ENCODE results near the gene SPN.

SPN gene

GRCh38 chr16:29717113-29717512 is 54.1 kb downstream of the SPN start (continued):
- TF ChIP-seq, protein P1, sequence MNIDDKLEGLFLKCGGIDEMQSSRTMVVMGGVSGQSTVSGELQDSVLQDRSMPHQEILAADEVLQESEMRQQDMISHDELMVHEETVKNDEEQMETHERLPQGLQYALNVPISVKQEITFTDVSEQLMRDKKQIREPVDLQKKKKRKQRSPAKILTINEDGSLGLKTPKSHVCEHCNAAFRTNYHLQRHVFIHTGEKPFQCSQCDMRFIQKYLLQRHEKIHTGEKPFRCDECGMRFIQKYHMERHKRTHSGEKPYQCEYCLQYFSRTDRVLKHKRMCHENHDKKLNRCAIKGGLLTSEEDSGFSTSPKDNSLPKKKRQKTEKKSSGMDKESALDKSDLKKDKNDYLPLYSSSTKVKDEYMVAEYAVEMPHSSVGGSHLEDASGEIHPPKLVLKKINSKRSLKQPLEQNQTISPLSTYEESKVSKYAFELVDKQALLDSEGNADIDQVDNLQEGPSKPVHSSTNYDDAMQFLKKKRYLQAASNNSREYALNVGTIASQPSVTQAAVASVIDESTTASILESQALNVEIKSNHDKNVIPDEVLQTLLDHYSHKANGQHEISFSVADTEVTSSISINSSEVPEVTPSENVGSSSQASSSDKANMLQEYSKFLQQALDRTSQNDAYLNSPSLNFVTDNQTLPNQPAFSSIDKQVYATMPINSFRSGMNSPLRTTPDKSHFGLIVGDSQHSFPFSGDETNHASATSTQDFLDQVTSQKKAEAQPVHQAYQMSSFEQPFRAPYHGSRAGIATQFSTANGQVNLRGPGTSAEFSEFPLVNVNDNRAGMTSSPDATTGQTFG (tag by site-specific recombination; IDR thresholded peaks at IDR 0.05; ENCODE audit: borderline replicate concordance), result no peak
- TF ChIP-seq, protein P2, sequence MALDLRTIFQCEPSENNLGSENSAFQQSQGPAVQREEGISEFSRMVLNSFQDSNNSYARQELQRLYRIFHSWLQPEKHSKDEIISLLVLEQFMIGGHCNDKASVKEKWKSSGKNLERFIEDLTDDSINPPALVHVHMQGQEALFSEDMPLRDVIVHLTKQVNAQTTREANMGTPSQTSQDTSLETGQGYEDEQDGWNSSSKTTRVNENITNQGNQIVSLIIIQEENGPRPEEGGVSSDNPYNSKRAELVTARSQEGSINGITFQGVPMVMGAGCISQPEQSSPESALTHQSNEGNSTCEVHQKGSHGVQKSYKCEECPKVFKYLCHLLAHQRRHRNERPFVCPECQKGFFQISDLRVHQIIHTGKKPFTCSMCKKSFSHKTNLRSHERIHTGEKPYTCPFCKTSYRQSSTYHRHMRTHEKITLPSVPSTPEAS (tag by site-specific recombination; IDR thresholded peaks at IDR 0.05), result no peak
- TF ChIP-seq ZNF692 (tag by site-specific recombination; IDR thresholded peaks at IDR 0.05) (no peak), YY2 (tag by site-specific recombination; IDR thresholded peaks at IDR 0.05) (no peak), ZNF202 (tag by site-specific recombination; IDR thresholded peaks at IDR 0.05; ENCODE audit: borderline replicate concordance) (no peak)

- POLR2A ChIA-PET, result no interaction called here
- no peak overlapping the region for H3K27ac ChIP-seq (ENCODE audit: extremely low read depth, low read depth, low read length)
- peaks cover 6% of the 10 kb centered on the region; the same call in 1 of the 2 replicates for H3K4me1 ChIP-seq (ENCODE audit: control insufficient read depth, insufficient read depth, low read length)
- no peak overlapping the region for H3K4me3 ChIP-seq (ENCODE audit: low read depth, low read length)
- CTCF ChIA-PET, result interaction anchor here (0.6 kb wide), 1 partner anchor 27 kb away, joined by 4 read pairs; no protein-coding TSS in a partner anchor
- no peaks in the 10 kb centered on the region for H3K9me3 ChIP-seq (ENCODE audit: control insufficient read depth, insufficient read depth, low read depth, low read length)
- no peaks in the 10 kb centered on the region for H3K36me3 ChIP-seq (ENCODE audit: control insufficient read depth in 2 of 2, insufficient read depth in 1 of 2, low read length in 2 of 2)
- TF ChIP-seq, protein P3, sequence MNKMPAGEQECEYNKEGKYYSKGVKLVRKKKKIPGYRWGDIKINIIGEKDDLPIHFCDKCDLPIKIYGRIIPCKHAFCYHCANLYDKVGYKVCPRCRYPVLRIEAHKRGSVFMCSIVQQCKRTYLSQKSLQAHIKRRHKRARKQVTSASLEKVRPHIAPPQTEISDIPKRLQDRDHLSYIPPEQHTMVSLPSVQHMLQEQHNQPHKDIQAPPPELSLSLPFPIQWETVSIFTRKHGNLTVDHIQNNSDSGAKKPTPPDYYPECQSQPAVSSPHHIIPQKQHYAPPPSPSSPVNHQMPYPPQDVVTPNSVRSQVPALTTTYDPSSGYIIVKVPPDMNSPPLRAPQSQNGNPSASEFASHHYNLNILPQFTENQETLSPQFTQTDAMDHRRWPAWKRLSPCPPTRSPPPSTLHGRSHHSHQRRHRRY (tag by site-specific recombination; IDR thresholded peaks at IDR 0.05), result no peak
- no peak for TF ChIP-seq ZFP69B (tag by site-specific recombination; IDR thresholded peaks at IDR 0.05)
- TF ChIP-seq ZFHX2 (tag by site-specific recombination; conservative IDR thresholded peaks at IDR 0.05), result 0 out of 2 replicates have a peak, but pooled peaks have one; percentile 8
- no peak for TF ChIP-seq ZNF169 (tag by site-specific recombination; IDR thresholded peaks at IDR 0.05)
These were observed 56.0 kb downstream of the SPN start for GRCh38 chr16:29719063-29719462.
